Effector memory CD4-positive, alpha-beta T cell (primary cell): ENCODE measurements around the gene TNFAIP8L3.
"Not testable (repeated sequence)": the region's sequence is repeated elsewhere in the genome, so short reads cannot be mapped to it uniquely, and the experiment has no call there.

Source experiments
- DNase-seq, 3 donors: peaks; one replicate each; pipeline ENCODE4 v3.0.0-alpha.2; 2020
- H3K27ac ChIP-seq: 2 replicates; pipeline ENCODE4 v1.7.0; 2013; ENCODE audit warnings: mild to moderate bottlenecking, low read length, moderate library complexity; ENCODE audit not compliant: insufficient read depth, poor library complexity, severe bottlenecking
- H3K27me3 ChIP-seq: replicated peaks from 2 replicates; pipeline ENCODE4 v1.7.0; 2013; ENCODE audit warnings: mild to moderate bottlenecking, low read length; ENCODE audit not compliant: insufficient read depth, control insufficient read depth, poor library complexity, severe bottlenecking
- H3K36me3 ChIP-seq: 2 replicates; pipeline ENCODE4 v1.7.0; 2013; ENCODE audit warnings: mild to moderate bottlenecking, low read length, moderate library complexity; ENCODE audit not compliant: control insufficient read depth, insufficient read depth
- H3K4me1 ChIP-seq: 2 replicates; pipeline ENCODE4 v1.7.0; 2013; ENCODE audit warnings: low read length, mild to moderate bottlenecking; ENCODE audit not compliant: control insufficient read depth, insufficient read depth, poor library complexity, severe bottlenecking
- H3K4me3 ChIP-seq: 2 replicates; pipeline ENCODE4 v1.7.0; 2013; ENCODE audit warnings: low read length, low read depth, mild to moderate bottlenecking; ENCODE audit not compliant: insufficient read depth, poor library complexity, severe bottlenecking
- H3K9me3 ChIP-seq: 2 replicates; pipeline ENCODE4 v1.7.0; 2013; ENCODE audit warnings: mild to moderate bottlenecking, low read length, moderate library complexity; ENCODE audit not compliant: control insufficient read depth

TNFAIP8L3 gene

DNA sequence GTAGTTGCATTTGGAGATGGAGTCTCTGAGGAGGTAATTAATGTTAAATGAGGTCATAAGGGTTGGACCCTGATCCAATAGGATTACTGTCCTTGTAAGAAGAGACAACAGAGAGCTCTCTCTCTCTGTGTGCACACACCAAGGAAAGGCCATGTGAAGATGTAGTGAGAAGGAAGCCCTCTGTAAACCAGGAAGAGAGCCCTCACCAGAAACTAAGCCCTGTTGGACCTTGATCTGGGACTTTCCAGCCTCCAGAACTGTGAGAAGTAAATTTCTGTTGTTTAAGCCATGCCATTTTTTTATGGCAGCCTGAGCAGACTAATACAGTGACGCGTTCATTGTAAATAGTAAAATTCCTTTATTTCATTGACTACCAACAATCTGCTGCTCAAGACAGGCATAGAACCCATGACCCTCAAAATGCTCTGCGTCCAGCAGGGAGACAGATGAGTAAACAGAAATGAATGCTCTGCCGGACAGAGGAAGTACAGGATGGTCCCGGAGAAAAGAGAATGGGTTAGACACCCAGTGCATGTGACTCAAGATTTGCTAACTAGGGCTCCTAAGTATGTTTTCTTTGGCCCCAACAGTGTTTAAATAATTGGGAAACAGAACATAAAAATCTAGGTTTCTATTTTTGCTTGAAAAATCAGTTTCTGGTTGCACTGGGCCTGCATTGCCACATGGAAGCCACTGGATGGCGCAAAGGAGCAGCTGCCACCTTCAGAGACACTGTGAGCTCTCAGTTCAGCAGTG is 37.9 kb upstream of the TNFAIP8L3 start:
- Histone ChIP-seq H3K27ac (no peak overlapping the region), H3K4me3 (no peak overlapping the region), H3K9me3 (no peaks in the 10 kb centered on the region), H3K36me3 (no peaks in the 10 kb centered on the region), H3K27me3 (no peaks in the 10 kb centered on the region), H3K4me1 (no peaks in the 10 kb centered on the region)
- DNase-seq = no peak

- DNase-seq = no peak
Measured at GRCh38 chr15:51131596-51132290, 37.0 kb upstream of the TNFAIP8L3 start.

GRCh38 chr15:51130344-51130743 is 35.6 kb upstream of the TNFAIP8L3 start:
- H3K9me3 ChIP-seq = no peaks in the 10 kb centered on the region
- H3K36me3 ChIP-seq = no peaks in the 10 kb centered on the region
- no peaks in the 10 kb centered on the region for H3K4me1 ChIP-seq
- H3K27ac ChIP-seq = no peak overlapping the region
- DNase-seq = no peak
- H3K4me3 ChIP-seq = no peak overlapping the region
- no peaks in the 10 kb centered on the region for H3K27me3 ChIP-seq

More at GRCh38 chr15:51131596-51132290, 37.0 kb upstream of the TNFAIP8L3 start:
- Histone ChIP-seq H3K4me3 (no peak overlapping the region), H3K4me1 (no peaks in the 10 kb centered on the region), H3K27ac (no peak overlapping the region), H3K27me3 (no peaks in the 10 kb centered on the region), H3K9me3 (no peaks in the 10 kb centered on the region), H3K36me3 (no peaks in the 10 kb centered on the region)

DNA sequence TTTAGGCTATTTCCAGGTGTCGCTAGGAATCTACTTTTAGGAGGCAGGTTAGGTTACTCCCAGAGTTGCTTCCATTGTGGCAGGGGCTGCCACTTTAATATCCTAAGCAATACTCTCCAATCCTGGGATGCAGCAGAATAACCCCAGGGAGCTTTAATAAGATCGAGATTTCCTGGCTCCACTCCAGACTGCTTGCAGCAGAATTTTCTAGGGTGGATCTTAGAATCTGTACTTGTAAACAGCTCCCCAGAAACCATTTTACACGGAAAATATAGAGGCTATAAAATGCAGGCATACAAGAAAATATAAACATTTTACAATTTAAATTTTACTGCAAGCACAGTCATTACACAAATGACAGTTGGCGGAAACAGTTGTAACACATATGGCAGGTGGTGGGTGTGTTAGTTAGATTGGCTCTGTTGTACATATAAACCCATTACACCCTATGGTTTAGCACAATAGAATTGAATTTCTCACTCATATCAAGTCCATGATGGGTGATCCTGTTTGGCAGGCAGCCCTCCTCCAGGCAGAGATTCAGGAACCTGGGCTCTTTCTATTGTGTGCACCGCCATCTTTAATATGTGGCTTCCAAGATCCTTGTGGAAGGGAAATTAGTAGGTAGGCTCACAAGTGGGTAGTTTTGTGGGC is 35.0 kb upstream of the TNFAIP8L3 start:
- Histone ChIP-seq H3K4me3 (no peak overlapping the region), H3K4me1 (no peaks in the 10 kb centered on the region), H3K27ac (no peak overlapping the region), H3K9me3 (no peaks in the 10 kb centered on the region), H3K27me3 (no peaks in the 10 kb centered on the region), H3K36me3 (no peaks in the 10 kb centered on the region)
- DNase-seq = no peak

GRCh38 chr15:51128701-51129100 is 34.0 kb upstream of the TNFAIP8L3 start:
- H3K4me3 ChIP-seq = no peak overlapping the region
- no peaks in the 10 kb centered on the region for H3K4me1 ChIP-seq
- H3K9me3 ChIP-seq = no peaks in the 10 kb centered on the region
- no peak overlapping the region for H3K27ac ChIP-seq
- no peak for DNase-seq
- no peaks in the 10 kb centered on the region for H3K27me3 ChIP-seq
- H3K36me3 ChIP-seq = no peaks in the 10 kb centered on the region

- Histone ChIP-seq H3K27me3 (no peaks in the 10 kb centered on the region), H3K36me3 (no peaks in the 10 kb centered on the region), H3K9me3 (no peaks in the 10 kb centered on the region), H3K4me1 (no peaks in the 10 kb centered on the region), H3K27ac (no peak overlapping the region), H3K4me3 (no peak overlapping the region)
- DNase-seq = no peak
Measured at GRCh38 chr15:51126842-51127241, 32.1 kb upstream of the TNFAIP8L3 start.

DNA sequence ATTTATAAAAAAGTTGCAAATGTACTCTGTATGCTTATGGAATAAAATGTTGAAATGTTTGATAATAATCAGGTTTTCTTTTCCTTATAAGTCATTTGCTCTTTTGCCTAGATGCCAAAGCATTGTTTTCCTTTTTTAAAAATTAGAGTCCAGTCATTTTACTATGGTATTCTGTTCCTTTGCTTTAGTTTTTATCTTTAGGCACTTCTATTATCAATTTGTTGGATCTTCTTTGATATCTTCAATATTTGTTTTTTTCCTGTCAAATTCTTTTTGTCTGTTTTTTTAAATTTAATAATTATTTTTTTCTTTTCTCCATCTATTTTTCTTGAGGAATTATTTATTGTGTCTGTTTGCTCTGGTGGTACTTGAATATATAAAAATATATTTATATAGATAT is 28.3 kb upstream of the TNFAIP8L3 start:
- H3K4me3 ChIP-seq, H3K9me3 ChIP-seq, H3K27me3 ChIP-seq, H3K27ac ChIP-seq, H3K36me3 ChIP-seq, DNase-seq, H3K4me1 ChIP-seq: not testable (repeated sequence)

- H3K4me1 ChIP-seq = no peaks in the 10 kb centered on the region
- no peaks in the 10 kb centered on the region for H3K36me3 ChIP-seq
- no peak for DNase-seq
- no peaks in the 10 kb centered on the region for H3K9me3 ChIP-seq
- H3K27me3 ChIP-seq = no peaks in the 10 kb centered on the region
- H3K27ac ChIP-seq = no peak overlapping the region
- H3K4me3 ChIP-seq = no peak overlapping the region
Measured at GRCh38 chr15:51121631-51122225, 27.0 kb upstream of the TNFAIP8L3 start.

- H3K36me3 ChIP-seq = no peaks in the 10 kb centered on the region
- no peaks in the 10 kb centered on the region for H3K9me3 ChIP-seq
- no peaks in the 10 kb centered on the region for H3K4me1 ChIP-seq
- H3K27ac ChIP-seq = no peak overlapping the region
- DNase-seq = no peak
- no peaks in the 10 kb centered on the region for H3K27me3 ChIP-seq
- H3K4me3 ChIP-seq = no peak overlapping the region
Measured at GRCh38 chr15:51121118-51121517, 26.4 kb upstream of the TNFAIP8L3 start.

DNA sequence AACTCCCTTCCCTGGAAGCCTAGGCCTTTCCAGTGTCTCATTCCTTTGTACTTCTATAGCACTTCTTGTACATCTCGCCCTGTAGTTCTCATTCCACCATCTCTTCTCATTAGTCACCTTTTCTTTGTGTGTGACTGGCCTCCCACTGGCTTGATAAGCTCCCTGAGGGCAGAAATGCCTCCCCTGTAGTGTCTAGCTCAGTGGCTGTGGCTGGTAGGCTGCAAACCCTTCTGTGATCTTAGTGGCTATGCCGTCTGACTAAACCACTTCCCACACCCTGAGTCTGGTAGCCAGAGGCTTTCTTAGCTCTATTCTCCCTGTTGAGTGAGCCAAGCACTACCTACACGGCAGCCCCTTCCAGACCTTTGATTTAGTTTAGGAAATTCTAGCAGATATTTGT is 24.4 kb upstream of the TNFAIP8L3 start:
- no peaks in the 10 kb centered on the region for H3K9me3 ChIP-seq
- H3K4me1 ChIP-seq = no peaks in the 10 kb centered on the region
- no peak for DNase-seq
- H3K4me3 ChIP-seq = no peak overlapping the region
- no peaks in the 10 kb centered on the region for H3K27me3 ChIP-seq
- no peaks in the 10 kb centered on the region for H3K36me3 ChIP-seq
- no peak overlapping the region for H3K27ac ChIP-seq
